GM18870 (cell line): ENCODE data around the gene VCX.
"Not testable (repeated sequence)": the region's sequence is repeated elsewhere in the genome, so short reads cannot be mapped to it uniquely, and the experiment has no call there.

ENCODE experiments used
- ATAC-seq: cut with Tn5 transposase; IDR thresholded peaks from one replicate; pipeline ENCODE4 v1.9.1; 2021; ENCODE audit warnings: moderate library complexity; ENCODE audit not compliant: unreplicated experiment

VCX gene

DNA sequence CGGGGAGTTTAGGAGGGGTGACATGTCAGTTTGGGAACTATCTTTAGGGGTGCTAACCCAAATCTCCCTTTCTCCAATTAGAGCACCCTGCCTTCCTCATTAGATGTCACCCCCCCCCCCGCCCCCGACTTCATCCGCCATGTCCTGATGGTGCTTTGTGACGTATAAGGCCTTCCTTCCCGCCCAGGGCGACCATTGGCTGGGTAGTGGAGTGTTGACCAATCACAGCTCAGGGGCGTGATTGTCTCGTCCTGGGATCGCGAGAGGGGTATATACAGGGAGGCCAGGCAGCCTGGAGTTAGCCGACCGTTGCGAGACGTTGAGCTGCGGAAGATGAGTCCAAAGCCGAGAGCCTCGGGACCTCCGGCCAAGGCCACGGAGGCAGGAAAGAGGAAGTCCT is at the start of gene VCX:
TSS of gene VCX (plus strand) at position 301 of the 400 bp plus-strand sequence. CDS start at position 334, 33 bp downstream.
- not testable (repeated sequence) for ATAC-seq

DNA sequence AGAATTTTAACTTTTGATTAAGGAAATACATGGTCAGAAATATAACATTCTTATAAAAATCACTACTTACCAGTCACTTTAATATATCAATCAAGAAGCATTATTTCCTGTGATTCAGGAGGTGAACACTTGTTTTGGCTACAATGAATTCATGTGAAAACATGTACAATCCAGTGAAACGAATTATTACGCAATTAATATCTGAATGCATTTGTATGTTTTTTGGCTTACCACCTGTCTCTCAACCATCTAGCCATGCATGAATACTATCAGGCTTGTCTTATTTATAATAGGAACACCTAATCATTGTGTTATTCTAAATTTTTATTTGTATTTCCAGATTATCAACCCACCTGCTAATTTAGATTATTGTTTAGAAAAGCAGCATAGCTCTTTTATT is 44.6 kb upstream of the VCX start:
- ATAC-seq: no peak

DNA sequence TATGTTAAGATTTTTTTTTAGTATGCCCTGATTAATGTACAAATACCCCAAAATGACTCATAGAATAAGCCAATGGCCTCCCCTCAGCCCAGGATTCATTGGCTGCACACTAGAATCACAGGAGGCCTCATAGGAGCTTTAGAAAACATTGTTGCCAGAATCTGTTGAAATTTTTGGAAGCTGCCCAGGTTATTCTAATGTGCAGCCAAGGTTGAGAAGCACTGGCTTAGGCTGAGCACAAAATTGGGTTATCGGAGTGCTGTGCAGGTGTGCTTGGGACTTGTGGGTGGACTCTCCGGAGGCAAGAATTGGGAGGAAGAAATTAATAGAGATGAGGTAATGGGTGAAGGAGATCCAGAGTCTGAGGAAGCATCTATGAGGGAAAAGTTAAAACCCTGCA is 41.3 kb upstream of the VCX start:
- no peak for ATAC-seq

DNA sequence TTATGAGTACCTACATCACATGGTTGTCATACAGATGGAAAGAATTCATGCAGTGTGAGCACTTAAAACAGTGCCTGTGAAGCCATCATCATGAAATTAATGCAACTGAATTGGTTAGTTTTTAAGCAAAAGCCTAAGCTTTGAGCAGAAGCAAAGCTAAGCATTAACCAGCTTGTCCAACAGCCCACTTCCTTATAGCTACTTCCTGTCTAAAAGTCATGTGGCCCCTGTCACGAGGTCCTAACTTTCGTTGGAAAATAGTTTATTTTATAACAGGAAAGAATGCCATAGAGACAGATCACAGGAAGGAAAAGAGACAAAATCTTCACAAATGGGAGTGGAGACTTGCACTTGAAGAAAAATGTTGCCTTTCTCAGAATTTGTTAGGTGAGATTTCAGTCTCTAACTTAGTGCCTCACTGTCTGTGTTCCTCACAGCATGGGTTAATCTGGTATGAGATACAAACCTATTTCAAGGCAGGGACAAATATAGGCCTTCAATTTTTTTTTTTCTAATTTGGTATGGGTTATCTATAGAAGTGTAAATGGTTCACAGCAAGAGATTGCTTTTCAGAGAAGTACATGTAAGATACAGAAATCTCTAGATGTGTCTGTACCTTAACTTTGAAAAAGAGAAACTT is 27.7 kb upstream of the VCX start:
- ATAC-seq: no peak

GRCh38 chrX:7828594-7828993 is 14.4 kb upstream of the VCX start:
- ATAC-seq: no peak

DNA sequence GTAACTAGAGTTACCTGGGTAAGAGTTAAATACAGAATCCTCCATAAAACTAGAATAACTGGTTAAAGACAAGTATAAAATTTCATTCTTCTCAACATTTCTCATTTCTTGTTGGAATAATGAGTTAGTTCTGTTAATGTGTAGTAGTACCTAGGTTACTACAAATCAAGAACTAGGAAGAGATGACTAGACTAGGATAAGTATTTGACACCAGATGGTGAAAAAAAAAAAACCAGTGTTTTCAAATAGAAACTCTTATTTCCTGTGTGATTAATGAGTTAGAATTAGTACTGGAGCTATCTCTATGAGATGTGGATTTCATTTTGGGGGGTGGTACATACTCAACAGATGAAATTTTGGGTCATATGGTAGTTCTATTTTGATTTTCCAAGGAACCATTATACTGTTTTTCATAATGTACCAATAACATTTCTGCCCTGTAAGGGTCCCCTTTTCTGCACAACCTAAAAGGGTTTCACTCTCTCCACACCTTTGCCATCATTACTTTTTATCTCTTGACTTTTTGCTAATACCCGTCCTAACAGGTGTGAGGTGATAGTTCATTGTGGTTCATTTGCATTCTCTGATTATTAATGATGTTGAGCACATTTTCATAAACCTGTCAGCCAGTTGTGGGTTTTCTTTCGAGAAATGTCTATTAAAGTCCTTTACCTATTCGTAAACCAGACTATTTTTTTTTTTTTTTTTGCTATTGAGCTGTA is 1.7 kb upstream of the VCX start:
- ATAC-seq: peak; percentile 68

GRCh38 chrX:7852166-7852565 is 9.2 kb downstream of the VCX start:
- no peak for ATAC-seq

- no peak for ATAC-seq
Observed at GRCh38 chrX:7872042-7872441, 29.1 kb downstream of the VCX start.

GRCh38 chrX:7876957-7877356 is 34.0 kb downstream of the VCX start:
- ATAC-seq: no peak

DNA sequence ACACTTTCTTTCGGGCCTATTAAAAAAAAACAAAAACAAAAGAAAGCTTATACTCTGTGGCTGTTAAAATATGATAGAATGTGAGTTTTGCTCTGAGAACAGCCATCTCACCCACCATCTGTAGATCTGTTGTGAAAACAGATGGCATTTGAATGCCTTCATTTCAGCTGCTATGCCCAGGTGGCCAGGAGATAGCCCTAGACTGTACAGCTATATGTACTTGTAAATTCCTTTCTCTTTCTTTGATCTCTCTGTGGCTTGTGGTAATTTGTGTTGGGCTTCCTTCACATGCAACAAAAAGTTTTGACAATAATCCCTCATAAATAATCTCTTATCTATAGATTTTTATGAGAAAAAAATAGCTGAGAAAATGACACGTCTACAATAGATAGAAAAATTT is 46.2 kb downstream of the VCX start:
- ATAC-seq: no peak

GRCh38 chrX:7889680-7890079 is 46.7 kb downstream of the VCX start:
- ATAC-seq: no peak

DNA sequence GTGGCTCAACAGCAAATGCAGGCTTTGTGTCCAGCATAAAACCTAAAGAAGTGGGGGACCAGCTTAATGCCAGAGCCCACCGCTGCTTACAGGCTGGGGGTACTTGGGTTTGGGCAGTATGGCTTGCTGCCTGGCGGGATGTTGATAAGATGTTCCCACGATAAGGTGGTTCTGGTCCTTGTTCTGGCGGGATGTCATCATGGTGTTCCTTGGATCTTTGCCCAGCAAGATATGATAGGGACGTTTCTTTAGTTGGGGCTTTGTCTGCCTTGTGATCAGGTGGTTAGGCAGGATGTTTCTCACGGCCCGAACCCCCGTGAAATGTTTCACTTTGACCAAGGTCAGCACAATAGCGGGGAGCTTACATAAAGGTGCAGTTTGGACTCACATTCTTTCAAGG is 49.0 kb downstream of the VCX start:
- no peak for ATAC-seq
